ENCODE results near the gene PROB1. TPM values are rescaled to one million over a fixed set of nuclear protein-coding genes. Genes with fewer than 3 reads are reported as not detected.

The PROB1 gene
- polyA plus RNA-seq, 1 donor from 2014 or later = 0.74 TPM

DNA sequence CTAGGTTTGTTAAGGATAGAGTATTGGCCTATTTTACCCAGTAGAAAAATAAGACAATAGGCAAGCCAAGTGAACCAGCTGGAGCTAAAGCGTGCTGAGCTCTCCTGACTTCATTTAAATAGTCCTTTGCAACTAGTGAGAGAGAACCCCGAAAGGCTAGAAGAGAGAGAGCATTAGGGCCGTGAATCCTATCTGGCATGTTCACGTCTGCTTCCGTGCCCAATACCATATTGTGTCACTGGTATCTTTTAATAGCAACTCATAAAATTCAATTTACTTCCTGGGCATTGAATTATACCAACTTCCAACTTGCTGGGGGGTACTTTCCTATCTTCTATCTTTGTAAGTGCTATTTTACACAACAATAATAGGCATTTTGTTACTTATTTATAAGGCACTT is 30.6 kb upstream of the PROB1 start:
- H4K20me1 ChIP-seq (ENCODE audit: insufficient read depth) = no peaks in the 10 kb centered on the region
- no peaks in the 10 kb centered on the region for H3K27me3 ChIP-seq (ENCODE audit: insufficient read depth, low read depth, low read length)
- H2AFZ ChIP-seq (ENCODE audit: low read depth, low read length) = no peak overlapping the region
- no peak overlapping the region for H3K4me3 ChIP-seq (ENCODE audit: low read length)
- no peaks in the 10 kb centered on the region for H3K79me2 ChIP-seq (replicated peaks; ENCODE audit: insufficient read depth, low read length)
- no peak overlapping the region for H3K4me2 ChIP-seq (ENCODE audit: low read length)
- no peaks in the 10 kb centered on the region for H3F3A ChIP-seq (ENCODE audit: insufficient read depth, low read length, poor library complexity, severe bottlenecking)
- no peaks in the 10 kb centered on the region for H3K9me3 ChIP-seq (ENCODE audit: low read length)
- no peak overlapping the region for H3K27ac ChIP-seq (ENCODE audit: low read length)
- H3K9ac ChIP-seq (ENCODE audit: low read length) = no peak overlapping the region
- no peak for TF ChIP-seq RAD21 (conservative IDR thresholded peaks at IDR 0.05)
- no peak for TF ChIP-seq TAF1 (IDR thresholded peaks at IDR 0.05; ENCODE audit: low read depth)
- no peak for TF ChIP-seq POLR2AphosphoS5 (IDR thresholded peaks at IDR 0.05)
- TF ChIP-seq SMC3 (conservative IDR thresholded peaks at IDR 0.05; ENCODE audit: poor library complexity) = no peak
- TF ChIP-seq EZH2 (IDR thresholded peaks at IDR 0.05; ENCODE audit: borderline replicate concordance, insufficient read depth, low read length, poor library complexity, severe bottlenecking) = no peak
- no peak for TF ChIP-seq MXI1 (conservative IDR thresholded peaks at IDR 0.05; ENCODE audit: poor library complexity, severe bottlenecking)
- no peak for TF ChIP-seq EP300 (conservative IDR thresholded peaks at IDR 0.05; ENCODE audit: poor library complexity, severe bottlenecking)
- TF ChIP-seq, protein P1, sequence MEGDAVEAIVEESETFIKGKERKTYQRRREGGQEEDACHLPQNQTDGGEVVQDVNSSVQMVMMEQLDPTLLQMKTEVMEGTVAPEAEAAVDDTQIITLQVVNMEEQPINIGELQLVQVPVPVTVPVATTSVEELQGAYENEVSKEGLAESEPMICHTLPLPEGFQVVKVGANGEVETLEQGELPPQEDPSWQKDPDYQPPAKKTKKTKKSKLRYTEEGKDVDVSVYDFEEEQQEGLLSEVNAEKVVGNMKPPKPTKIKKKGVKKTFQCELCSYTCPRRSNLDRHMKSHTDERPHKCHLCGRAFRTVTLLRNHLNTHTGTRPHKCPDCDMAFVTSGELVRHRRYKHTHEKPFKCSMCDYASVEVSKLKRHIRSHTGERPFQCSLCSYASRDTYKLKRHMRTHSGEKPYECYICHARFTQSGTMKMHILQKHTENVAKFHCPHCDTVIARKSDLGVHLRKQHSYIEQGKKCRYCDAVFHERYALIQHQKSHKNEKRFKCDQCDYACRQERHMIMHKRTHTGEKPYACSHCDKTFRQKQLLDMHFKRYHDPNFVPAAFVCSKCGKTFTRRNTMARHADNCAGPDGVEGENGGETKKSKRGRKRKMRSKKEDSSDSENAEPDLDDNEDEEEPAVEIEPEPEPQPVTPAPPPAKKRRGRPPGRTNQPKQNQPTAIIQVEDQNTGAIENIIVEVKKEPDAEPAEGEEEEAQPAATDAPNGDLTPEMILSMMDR (IDR thresholded peaks at IDR 0.05; ENCODE audit: poor library complexity, severe bottlenecking) = no peak
- TF ChIP-seq, protein P2, sequence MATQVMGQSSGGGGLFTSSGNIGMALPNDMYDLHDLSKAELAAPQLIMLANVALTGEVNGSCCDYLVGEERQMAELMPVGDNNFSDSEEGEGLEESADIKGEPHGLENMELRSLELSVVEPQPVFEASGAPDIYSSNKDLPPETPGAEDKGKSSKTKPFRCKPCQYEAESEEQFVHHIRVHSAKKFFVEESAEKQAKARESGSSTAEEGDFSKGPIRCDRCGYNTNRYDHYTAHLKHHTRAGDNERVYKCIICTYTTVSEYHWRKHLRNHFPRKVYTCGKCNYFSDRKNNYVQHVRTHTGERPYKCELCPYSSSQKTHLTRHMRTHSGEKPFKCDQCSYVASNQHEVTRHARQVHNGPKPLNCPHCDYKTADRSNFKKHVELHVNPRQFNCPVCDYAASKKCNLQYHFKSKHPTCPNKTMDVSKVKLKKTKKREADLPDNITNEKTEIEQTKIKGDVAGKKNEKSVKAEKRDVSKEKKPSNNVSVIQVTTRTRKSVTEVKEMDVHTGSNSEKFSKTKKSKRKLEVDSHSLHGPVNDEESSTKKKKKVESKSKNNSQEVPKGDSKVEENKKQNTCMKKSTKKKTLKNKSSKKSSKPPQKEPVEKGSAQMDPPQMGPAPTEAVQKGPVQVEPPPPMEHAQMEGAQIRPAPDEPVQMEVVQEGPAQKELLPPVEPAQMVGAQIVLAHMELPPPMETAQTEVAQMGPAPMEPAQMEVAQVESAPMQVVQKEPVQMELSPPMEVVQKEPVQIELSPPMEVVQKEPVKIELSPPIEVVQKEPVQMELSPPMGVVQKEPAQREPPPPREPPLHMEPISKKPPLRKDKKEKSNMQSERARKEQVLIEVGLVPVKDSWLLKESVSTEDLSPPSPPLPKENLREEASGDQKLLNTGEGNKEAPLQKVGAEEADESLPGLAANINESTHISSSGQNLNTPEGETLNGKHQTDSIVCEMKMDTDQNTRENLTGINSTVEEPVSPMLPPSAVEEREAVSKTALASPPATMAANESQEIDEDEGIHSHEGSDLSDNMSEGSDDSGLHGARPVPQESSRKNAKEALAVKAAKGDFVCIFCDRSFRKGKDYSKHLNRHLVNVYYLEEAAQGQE (IDR thresholded peaks at IDR 0.05; ENCODE audit: borderline replicate concordance) = no peak
- H3K9me2 ChIP-seq (ENCODE audit: insufficient read depth, low read length) = no peaks in the 10 kb centered on the region
- H3K36me3 ChIP-seq (ENCODE audit: insufficient read depth, low read length) = no peaks in the 10 kb centered on the region

DNA sequence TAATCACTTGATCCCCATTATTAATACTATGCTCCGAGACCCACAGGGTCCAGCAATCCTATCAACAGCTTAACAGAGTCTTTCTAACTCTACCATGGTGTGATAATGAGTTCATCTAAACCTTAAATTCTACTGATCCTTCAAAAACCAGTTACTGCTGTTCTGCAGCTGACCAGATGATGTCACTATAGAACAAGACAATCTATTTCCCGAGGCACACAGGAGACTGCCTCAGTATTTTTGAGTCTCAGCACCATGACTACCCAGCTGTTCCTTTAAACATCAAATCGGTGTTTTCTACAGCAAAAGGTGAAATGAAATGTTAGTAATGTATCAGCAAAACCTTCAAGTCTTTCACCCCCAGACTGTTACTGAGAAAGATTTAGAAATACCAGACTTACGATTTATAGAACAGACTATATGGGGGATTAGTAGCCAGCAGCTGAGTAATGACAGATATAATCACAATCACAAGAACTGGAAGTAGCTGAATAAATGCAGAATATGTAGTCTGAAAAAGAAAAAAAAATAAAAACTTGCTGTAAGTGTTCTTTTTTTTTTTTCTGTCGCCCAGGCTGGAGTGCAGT is 27.5 kb upstream of the PROB1 start:
- no peak overlapping the region for H3K9ac ChIP-seq (ENCODE audit: low read length)
- H3K9me3 ChIP-seq (ENCODE audit: low read length) = no peaks in the 10 kb centered on the region
- H4K20me1 ChIP-seq (ENCODE audit: insufficient read depth) = no peaks in the 10 kb centered on the region
- no peak overlapping the region for H3K4me3 ChIP-seq (ENCODE audit: low read length)
- no peaks in the 10 kb centered on the region for H3K27me3 ChIP-seq (ENCODE audit: insufficient read depth, low read depth, low read length)
- no peaks in the 10 kb centered on the region for H3K36me3 ChIP-seq (ENCODE audit: insufficient read depth, low read length)
- TF ChIP-seq RAD21 (conservative IDR thresholded peaks at IDR 0.05) (peak; percentile 96), TAF1 (IDR thresholded peaks at IDR 0.05; ENCODE audit: low read depth) (no peak), SMC3 (conservative IDR thresholded peaks at IDR 0.05; ENCODE audit: poor library complexity) (peak; percentile 92), EZH2 (IDR thresholded peaks at IDR 0.05; ENCODE audit: borderline replicate concordance, insufficient read depth, low read length, poor library complexity, severe bottlenecking) (no peak)
- TF ChIP-seq, protein P1 (IDR thresholded peaks at IDR 0.05; ENCODE audit: poor library complexity, severe bottlenecking) = peak; percentile 94
- no peaks in the 10 kb centered on the region for H3F3A ChIP-seq (ENCODE audit: insufficient read depth, low read length, poor library complexity, severe bottlenecking)
- H2AFZ ChIP-seq (ENCODE audit: low read depth, low read length) = no peak overlapping the region
- no peaks in the 10 kb centered on the region for H3K79me2 ChIP-seq (replicated peaks; ENCODE audit: insufficient read depth, low read length)
- no peak overlapping the region for H3K4me2 ChIP-seq (ENCODE audit: low read length)
- peak overlapping the region; percentile 36 for H3K27ac ChIP-seq (ENCODE audit: low read length)
- no peaks in the 10 kb centered on the region for H3K9me2 ChIP-seq (ENCODE audit: insufficient read depth, low read length)
